Parathyroid adenoma (tissue), 2 donors: ENCODE results near the gene CSRNP3.

ENCODE experiments used
- H2AFZ ChIP-seq: fragments of 300-600 bp; sonication (generic); one replicate; pipeline ENCODE4 v1.7.0; 2017; ENCODE audit warnings: antibody characterized with exemption, mild to moderate bottlenecking
- H3K27ac ChIP-seq: fragments of 300-600 bp; sonication (generic); one replicate; pipeline ENCODE4 v1.7.0; 2017
- H3K27me3 ChIP-seq: fragments of 300-600 bp; sonication (generic); one replicate; pipeline ENCODE4 v1.7.0; 2017; ENCODE audit warnings: low read length; ENCODE audit not compliant: control insufficient read depth, insufficient read depth
- H3K36me3 ChIP-seq: fragments of 300-600 bp; sonication (generic); one replicate; pipeline ENCODE4 v1.7.0; 2017; ENCODE audit warnings: low read length; ENCODE audit not compliant: control insufficient read depth, insufficient read depth
- H3K4me1 ChIP-seq: fragments of 300-600 bp; sonication (generic); one replicate; pipeline ENCODE4 v1.7.0; 2017; ENCODE audit warnings: control low read depth
- H3K4me2 ChIP-seq: fragments of 300-600 bp; sonication (generic); one replicate; pipeline ENCODE4 v1.7.0; 2017; ENCODE audit warnings: low read length
- H3K4me3 ChIP-seq: fragments of 300-600 bp; sonication (generic); one replicate; pipeline ENCODE4 v1.7.0; 2017; ENCODE audit warnings: low read depth, low read length
- H3K79me2 ChIP-seq: fragments of 300-600 bp; sonication (generic); one replicate; pipeline ENCODE4 v1.7.0; 2017; ENCODE audit warnings: control low read depth
- H3K9ac ChIP-seq: fragments of 300-600 bp; sonication (generic); one replicate; pipeline ENCODE4 v1.7.0; 2017; ENCODE audit warnings: mild to moderate bottlenecking
- H3K9me3 ChIP-seq: fragments of 300-600 bp; sonication (generic); one replicate; pipeline ENCODE4 v1.7.0; 2017; ENCODE audit warnings: low read length; ENCODE audit not compliant: control insufficient read depth
- TF ChIP-seq, protein P1 (sequence below): fragments of 300-600 bp; sonication (generic); IDR thresholded peaks from one replicate; pipeline ENCODE4 v1.7.0; 2017; ENCODE audit warnings: antibody characterized with exemption, mild to moderate bottlenecking
- donor health status: primary hyperparathyroidism.

The CSRNP3 gene

DNA sequence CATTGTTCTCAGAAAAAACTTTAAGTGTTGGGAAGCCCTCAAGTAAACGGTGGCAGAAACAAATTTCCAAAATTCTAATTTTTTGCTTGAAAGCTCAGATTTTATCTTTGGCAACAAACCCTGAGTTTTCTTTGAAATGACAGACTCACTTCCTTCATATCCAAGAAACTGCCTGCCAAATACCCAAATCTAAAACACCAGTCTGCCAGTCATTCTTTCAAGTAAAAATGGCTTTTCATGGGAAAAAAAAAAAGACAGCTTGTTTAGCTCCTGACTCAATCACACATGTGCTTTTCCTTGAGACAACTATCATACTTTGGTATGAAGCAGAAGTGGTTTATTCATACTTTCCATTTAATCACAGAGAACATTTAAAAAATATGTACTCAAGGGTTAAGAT is 40.6 kb upstream of the CSRNP3 start:
- Histone ChIP-seq H2AFZ (no peak overlapping the region), H3K9ac (no peak overlapping the region), H3K4me1 (no peaks in the 10 kb centered on the region), H3K27me3 (no peaks in the 10 kb centered on the region), H3K36me3 (no peaks in the 10 kb centered on the region), H3K4me3 (no peak overlapping the region), H3K79me2 (no peaks in the 10 kb centered on the region), H3K4me2 (no peak overlapping the region), H3K9me3 (no peaks in the 10 kb centered on the region), H3K27ac (no peak overlapping the region)
- TF ChIP-seq, protein P1, sequence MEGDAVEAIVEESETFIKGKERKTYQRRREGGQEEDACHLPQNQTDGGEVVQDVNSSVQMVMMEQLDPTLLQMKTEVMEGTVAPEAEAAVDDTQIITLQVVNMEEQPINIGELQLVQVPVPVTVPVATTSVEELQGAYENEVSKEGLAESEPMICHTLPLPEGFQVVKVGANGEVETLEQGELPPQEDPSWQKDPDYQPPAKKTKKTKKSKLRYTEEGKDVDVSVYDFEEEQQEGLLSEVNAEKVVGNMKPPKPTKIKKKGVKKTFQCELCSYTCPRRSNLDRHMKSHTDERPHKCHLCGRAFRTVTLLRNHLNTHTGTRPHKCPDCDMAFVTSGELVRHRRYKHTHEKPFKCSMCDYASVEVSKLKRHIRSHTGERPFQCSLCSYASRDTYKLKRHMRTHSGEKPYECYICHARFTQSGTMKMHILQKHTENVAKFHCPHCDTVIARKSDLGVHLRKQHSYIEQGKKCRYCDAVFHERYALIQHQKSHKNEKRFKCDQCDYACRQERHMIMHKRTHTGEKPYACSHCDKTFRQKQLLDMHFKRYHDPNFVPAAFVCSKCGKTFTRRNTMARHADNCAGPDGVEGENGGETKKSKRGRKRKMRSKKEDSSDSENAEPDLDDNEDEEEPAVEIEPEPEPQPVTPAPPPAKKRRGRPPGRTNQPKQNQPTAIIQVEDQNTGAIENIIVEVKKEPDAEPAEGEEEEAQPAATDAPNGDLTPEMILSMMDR, result no peak

DNA sequence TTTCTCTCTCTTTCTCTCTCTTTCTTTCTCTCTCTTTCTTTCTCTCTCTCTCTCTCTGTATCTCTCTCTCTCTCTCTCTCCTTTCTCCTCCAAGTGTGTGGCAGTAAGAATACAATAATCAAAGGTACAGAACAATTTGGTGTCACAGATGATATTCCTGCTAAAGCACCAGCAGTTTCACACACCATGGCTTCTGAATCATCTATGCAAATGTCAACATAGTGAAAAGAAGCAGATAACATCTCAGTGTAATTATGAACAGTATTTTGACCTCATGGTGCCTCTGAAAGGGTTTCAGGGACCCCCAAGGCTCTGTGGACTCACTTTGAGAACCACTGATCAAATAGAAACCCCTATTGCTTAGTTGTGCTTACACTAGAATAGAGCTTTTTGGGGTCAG is 38.5 kb upstream of the CSRNP3 start:
- H3K9me3 ChIP-seq, result no peaks in the 10 kb centered on the region
- H3K4me1 ChIP-seq, result no peaks in the 10 kb centered on the region
- H3K36me3 ChIP-seq, result no peaks in the 10 kb centered on the region
- TF ChIP-seq, protein P1, result no peak
- H3K4me2 ChIP-seq, result no peak overlapping the region
- no peak overlapping the region for H3K9ac ChIP-seq
- H3K79me2 ChIP-seq, result no peaks in the 10 kb centered on the region
- H2AFZ ChIP-seq, result no peak overlapping the region
- no peak overlapping the region for H3K27ac ChIP-seq
- no peak overlapping the region for H3K4me3 ChIP-seq
- no peaks in the 10 kb centered on the region for H3K27me3 ChIP-seq

DNA sequence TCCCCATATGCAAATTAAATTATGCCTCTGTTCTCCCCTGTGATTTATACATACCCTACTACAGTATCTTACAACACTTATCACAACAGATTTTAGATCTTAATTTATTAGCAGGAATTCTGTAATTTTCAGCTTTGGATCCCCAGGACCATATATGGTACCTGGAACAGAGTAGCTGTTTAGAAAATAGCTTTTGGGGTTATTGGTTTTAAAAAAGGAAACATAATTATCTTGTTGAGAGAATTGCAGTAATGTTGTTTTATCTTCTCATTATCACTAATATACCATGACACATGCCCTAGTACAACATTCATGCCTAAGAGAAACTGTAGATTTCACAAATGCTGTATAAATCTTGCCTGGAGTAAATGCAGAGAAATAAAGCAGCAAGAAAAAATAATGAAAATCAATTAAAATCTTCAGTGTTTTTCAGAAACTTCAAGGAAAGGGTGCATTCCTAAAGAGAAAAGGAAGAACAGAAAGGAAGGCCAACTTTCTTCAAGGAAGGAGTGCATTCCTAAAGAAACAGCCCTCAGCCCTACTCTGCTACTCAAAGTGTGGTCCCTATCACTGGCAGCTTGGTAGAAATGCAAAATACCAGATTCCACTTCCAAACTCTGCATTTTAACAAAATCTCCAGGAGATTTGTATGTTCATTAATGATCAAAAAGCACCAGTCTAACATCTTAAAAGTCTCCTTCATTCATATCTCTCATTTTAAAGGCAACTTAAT is 37.1 kb upstream of the CSRNP3 start:
- Histone ChIP-seq H3K4me1 (no peaks in the 10 kb centered on the region), H3K4me3 (no peak overlapping the region), H3K36me3 (no peaks in the 10 kb centered on the region), H3K27ac (no peak overlapping the region), H3K9me3 (no peaks in the 10 kb centered on the region), H2AFZ (no peak overlapping the region), H3K27me3 (no peaks in the 10 kb centered on the region), H3K9ac (no peak overlapping the region), H3K4me2 (no peak overlapping the region), H3K79me2 (no peaks in the 10 kb centered on the region)
- TF ChIP-seq, protein P1, result no peak

DNA sequence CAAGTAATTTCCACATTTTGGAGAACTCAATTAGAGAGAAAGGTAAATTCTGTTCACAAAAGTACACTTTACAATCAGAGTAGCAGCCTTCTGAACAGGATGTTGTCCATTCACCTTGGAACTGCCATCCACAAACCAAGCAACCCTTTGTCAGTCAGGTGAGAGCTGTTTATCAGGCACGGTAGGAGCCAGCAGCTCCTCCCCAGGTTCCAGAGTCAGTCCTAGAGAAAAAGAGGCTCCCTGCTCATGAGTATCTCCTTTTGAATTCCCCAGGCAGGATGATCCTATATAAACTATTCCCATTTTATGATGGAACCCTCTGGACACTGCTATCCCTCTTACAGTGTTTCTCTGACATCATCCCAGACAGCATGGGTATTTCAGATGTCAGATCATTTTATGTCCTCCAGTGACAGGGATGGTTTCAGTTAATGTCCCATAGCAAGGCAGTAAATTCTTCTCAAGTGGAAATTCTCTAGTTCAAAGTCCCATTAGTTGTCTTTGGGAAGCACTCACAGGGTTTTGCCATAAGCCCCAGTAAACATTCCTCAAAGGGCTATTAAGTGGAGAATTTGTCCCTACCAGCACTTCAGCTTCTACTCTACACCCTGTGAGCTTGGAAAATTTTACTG is 34.5 kb upstream of the CSRNP3 start:
- no peaks in the 10 kb centered on the region for H3K79me2 ChIP-seq
- H3K36me3 ChIP-seq, result no peaks in the 10 kb centered on the region
- no peak overlapping the region for H3K4me3 ChIP-seq
- no peak overlapping the region for H2AFZ ChIP-seq
- H3K27me3 ChIP-seq, result no peaks in the 10 kb centered on the region
- no peak overlapping the region for H3K27ac ChIP-seq
- TF ChIP-seq, protein P1, result no peak
- H3K4me2 ChIP-seq, result no peak overlapping the region
- H3K9ac ChIP-seq, result no peak overlapping the region
- no peaks in the 10 kb centered on the region for H3K9me3 ChIP-seq
- no peaks in the 10 kb centered on the region for H3K4me1 ChIP-seq

DNA sequence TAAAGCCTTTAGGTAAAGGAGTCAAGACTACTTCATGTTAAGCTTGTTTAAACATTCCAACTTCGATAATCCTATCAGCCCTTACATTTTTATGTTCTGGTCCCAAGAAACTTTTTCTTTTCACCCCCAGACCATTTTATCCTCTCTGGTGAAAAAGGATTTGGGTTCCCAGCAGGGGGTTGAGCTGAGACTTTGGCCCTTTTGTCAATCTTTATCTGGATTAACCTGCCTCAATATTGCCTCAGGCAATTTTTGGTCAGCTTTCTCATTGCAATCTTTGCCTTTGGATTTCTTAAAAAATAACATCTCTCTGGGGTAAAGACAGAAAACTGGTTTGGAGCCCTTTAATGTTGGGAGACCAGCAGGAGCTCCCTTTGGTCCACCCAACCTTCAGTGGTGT is 33.9 kb upstream of the CSRNP3 start:
- H3K4me3 ChIP-seq, result no peak overlapping the region
- no peak overlapping the region for H2AFZ ChIP-seq
- no peak overlapping the region for H3K27ac ChIP-seq
- no peaks in the 10 kb centered on the region for H3K79me2 ChIP-seq
- no peaks in the 10 kb centered on the region for H3K4me1 ChIP-seq
- H3K9ac ChIP-seq, result no peak overlapping the region
- no peak overlapping the region for H3K4me2 ChIP-seq
- H3K27me3 ChIP-seq, result no peaks in the 10 kb centered on the region
- H3K9me3 ChIP-seq, result no peaks in the 10 kb centered on the region
- TF ChIP-seq, protein P1, result no peak
- H3K36me3 ChIP-seq, result no peaks in the 10 kb centered on the region
